SK-N-SH (cell line): ENCODE results near the gene ARID4B. TPM values are rescaled to one million over a fixed set of nuclear protein-coding genes. Genes with fewer than 3 reads are reported as not detected.

Source experiments
- CTCF ChIA-PET: fragments of 300-600, 350-600 bp; formaldehyde crosslinking; extraction: SDS; loops from one replicate; lab custom pipeline; 2021; lab: Yijun Ruan, JAX
- POLR2A ChIA-PET: fragments of 350-600 bp; sonication (Branson Sonifier 250); formaldehyde crosslinking; extraction: SDS; loops from one replicate; lab custom pipeline; 2020; ENCODE audit warnings: antibody characterized with exemption, inconsistent platforms; lab: Yijun Ruan, JAX
- DNase-seq: peaks from one replicate; pipeline ENCODE4 v3.0.0; 2012
- H2AFZ ChIP-seq: fragments of 200-600 bp; sonication (generic); 2 replicates; pipeline ENCODE4 v1.8.1; 2016; ENCODE audit warnings: antibody characterized with exemption, mild to moderate bottlenecking, low read depth
- H3F3A ChIP-seq: fragments of 200-600 bp; sonication (generic); replicated peaks from 2 replicates; pipeline ENCODE3; 2016; ENCODE audit warnings: antibody characterized with exemption, mild to moderate bottlenecking; ENCODE audit not compliant: insufficient read depth
- H3K27ac ChIP-seq, 2 experiments: fragments of 200-500 bp in 1 of 2; fragments of 200-600 bp in 1 of 2; sonication (Bioruptor generic) in 1 of 2; sonication (generic), shearing (Covaris generic) in 1 of 2; 2 replicates each; pipeline versions ENCODE4 v1.5.1 to v1.6.1; 2014 to 2016; ENCODE audit warnings: low read depth in 2 of 2, inconsistent platforms in 1 of 2, low read length in 1 of 2, mild to moderate bottlenecking in 1 of 2, mixed read lengths in 1 of 2
- H3K27me3 ChIP-seq: fragments of 200-600 bp; sonication (generic), shearing (Covaris generic); 2 replicates; pipeline ENCODE4 v1.6.1; 2016; ENCODE audit warnings: mixed run types; ENCODE audit not compliant: insufficient read depth
- H3K36me3 ChIP-seq, 2 experiments: fragments of 200-500 bp in 1 of 2; fragments of 200-600 bp in 1 of 2; sonication (Bioruptor generic) in 1 of 2; sonication (generic) in 1 of 2; replicated peaks in 1 of 2; 2 replicates each; pipeline versions ENCODE3 to v1.5.1; 2014 to 2016; ENCODE audit warnings: low read length in 1 of 2, mild to moderate bottlenecking in 1 of 2; ENCODE audit not compliant: insufficient read depth in 2 of 2, control insufficient read depth in 1 of 2
- H3K4me1 ChIP-seq, 2 experiments: fragments of 200-500 bp in 1 of 2; fragments of 200-600 bp in 1 of 2; sonication (Bioruptor generic) in 1 of 2; sonication (generic), shearing (Covaris generic) in 1 of 2; 2 replicates each; pipeline versions ENCODE4 v1.5.1 to v1.6.1; 2014 to 2016; ENCODE audit warnings: low read depth in 1 of 2, low read length in 1 of 2, mixed run types in 1 of 2; ENCODE audit not compliant: insufficient read depth in 2 of 2, control insufficient read depth in 1 of 2
- H3K4me2 ChIP-seq: fragments of 200-600 bp; sonication (generic), shearing (Covaris generic); 2 replicates; pipeline ENCODE4 v1.6.1; 2017; ENCODE audit warnings: mixed run types
- H3K4me3 ChIP-seq, 2 experiments: fragments of 200-500 bp in 1 of 2; fragments of 200-600 bp in 1 of 2; sonication (Bioruptor generic) in 1 of 2; sonication (generic), shearing (Covaris generic) in 1 of 2; 2 replicates each; pipeline versions ENCODE4 v1.5.1 to v1.8.1; 2014 to 2016; ENCODE audit warnings: low read depth in 2 of 2, inconsistent platforms in 1 of 2, low read length in 1 of 2, mild to moderate bottlenecking in 1 of 2, mixed read lengths in 1 of 2, moderate library complexity in 1 of 2
- H3K79me2 ChIP-seq: fragments of 200-600 bp; sonication (generic); 2 replicates; pipeline ENCODE4 v1.8.1; 2017; ENCODE audit warnings: mild to moderate bottlenecking; ENCODE audit not compliant: insufficient read depth
- H3K9ac ChIP-seq: fragments of 200-600 bp; sonication (generic); 2 replicates; pipeline ENCODE4 v1.6.1; 2017; ENCODE audit warnings: mixed run types
- H3K9me2 ChIP-seq: fragments of 200-600 bp; sonication (generic); 2 replicates; pipeline ENCODE4 v1.6.1; 2017; ENCODE audit warnings: mixed run types
- H3K9me3 ChIP-seq: fragments of 200-600 bp; sonication (generic); 2 replicates; pipeline ENCODE4 v1.6.1; 2017; ENCODE audit warnings: mixed run types, mild to moderate bottlenecking, moderate library complexity
- H4K20me1 ChIP-seq: fragments of 200-600 bp; sonication (generic); 2 replicates; pipeline ENCODE4 v1.6.1; 2017; ENCODE audit warnings: mild to moderate bottlenecking, mixed run types; ENCODE audit not compliant: insufficient read depth
- CHD2 ChIP-seq: fragments of 150-350 bp; IDR thresholded peaks from 2 replicates; pipeline ENCODE4 v1.6.1; 2018; ENCODE audit warnings: low read length; ENCODE audit not compliant: partially characterized antibody
- CTCF ChIP-seq: fragments of 200-600 bp; sonication (generic); IDR thresholded peaks from 2 replicates; pipeline ENCODE4 v1.6.1; 2017; ENCODE audit warnings: antibody characterized with exemption, mild to moderate bottlenecking, moderate library complexity
- EZH2phosphoT487 ChIP-seq: fragments of 200-600 bp; sonication (generic); IDR thresholded peaks from 2 replicates; pipeline ENCODE4 v1.6.1; 2017; ENCODE audit warnings: low read depth, mixed run types, mild to moderate bottlenecking, antibody characterized with exemption, moderate library complexity, borderline replicate concordance
- NRF1 ChIP-seq: IDR thresholded peaks from 2 replicates; pipeline ENCODE4 v1.6.1; 2012; ENCODE audit warnings: low read depth, mild to moderate bottlenecking, low read length
- PBX3 ChIP-seq: IDR thresholded peaks from 2 replicates; pipeline ENCODE4; 2012
- RAD21 ChIP-seq: IDR thresholded peaks from 2 replicates; pipeline ENCODE4 v1.6.1; 2012; ENCODE audit warnings: mild to moderate bottlenecking, low read length
- YY1 ChIP-seq: IDR thresholded peaks from 2 replicates; pipeline ENCODE4 v1.4.0; 2012; ENCODE audit warnings: low read depth, mild to moderate bottlenecking
- WGBS: methylation state at CpG from one replicate; pipeline ENCODE4 v1.1.6; 2017; ENCODE audit warnings: low lambda C conversion rate; 5-methylcytosine and 5-hydroxymethylcytosine counted together
- polyA plus RNA-seq, 3 experiments: library from polyadenylated mRNA; depleted of rRNA; stranded (reverse); fragments of >200 nt; gene quantifications; 2 replicates each; pipeline ENCODE4 v1.2.3, GENCODE V29; 2012
- TF ChIP-seq, protein P1 (sequence below): IDR thresholded peaks from 2 replicates; pipeline ENCODE4 v1.4.0; 2012; ENCODE audit warnings: low read depth, borderline replicate concordance

The ARID4B gene
- polyA plus RNA-seq, 1 of the 3 experiments (the other 2 are of a cell fraction): 4.4 TPM

- ChIA-PET CTCF (interaction anchor here (1.0 kb wide), 2 partner anchors 12 to 487 kb away, joined by 3 read pairs; no protein-coding TSS in a partner anchor), POLR2A (no interaction called here)
- Histone ChIP-seq H4K20me1 (peaks cover 88% of the 10 kb centered on the region), H3K36me3 (peaks cover 0 to 9% of the 10 kb centered on the region in 2 experiments), H3K79me2 (peaks cover 96% of the 10 kb centered on the region), H3K27ac (no peak overlapping the region), H3K9ac (no peak overlapping the region), H3K27me3 (no peaks in the 10 kb centered on the region), H3K4me2 (no peak overlapping the region), H3K4me3 (no peak overlapping the region), H3K9me2 (no peaks in the 10 kb centered on the region), H2AFZ (no peak overlapping the region), H3F3A (peaks cover 8% of the 10 kb centered on the region), H3K4me1 (no peaks in the 10 kb centered on the region; a peak in 1 of 4 replicates), H3K9me3 (no peaks in the 10 kb centered on the region)
- no peak for DNase-seq
- no peak for TF ChIP-seq YY1
- no peak for TF ChIP-seq CTCF
- no peak for TF ChIP-seq EZH2phosphoT487
- TF ChIP-seq RAD21: no peak
- 0 out of 2 replicates have a peak, but pooled peaks have one; percentile 19 for TF ChIP-seq PBX3
- WGBS: 93% methylated on average over 5 of the region's 5 CpGs
These were observed 32.1 kb downstream of the ARID4B start for GRCh38 chr1:235295902-235296350.

- H2AFZ ChIP-seq: no peak overlapping the region
- H3K4me2 ChIP-seq: no peak overlapping the region
- no peaks in the 10 kb centered on the region for H3K9me3 ChIP-seq
- peaks cover 0 to 9% of the 10 kb centered on the region in 2 experiments for H3K36me3 ChIP-seq
- TF ChIP-seq, protein P1, sequence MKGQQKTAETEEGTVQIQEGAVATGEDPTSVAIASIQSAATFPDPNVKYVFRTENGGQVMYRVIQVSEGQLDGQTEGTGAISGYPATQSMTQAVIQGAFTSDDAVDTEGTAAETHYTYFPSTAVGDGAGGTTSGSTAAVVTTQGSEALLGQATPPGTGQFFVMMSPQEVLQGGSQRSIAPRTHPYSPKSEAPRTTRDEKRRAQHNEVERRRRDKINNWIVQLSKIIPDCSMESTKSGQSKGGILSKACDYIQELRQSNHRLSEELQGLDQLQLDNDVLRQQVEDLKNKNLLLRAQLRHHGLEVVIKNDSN: no peak
- no peak for TF ChIP-seq RAD21
- no peak for TF ChIP-seq CHD2
- TF ChIP-seq NRF1: no peak
- TF ChIP-seq, all 33 proteins: peak for 0
- Histone ChIP-seq H3F3A (peaks cover 8% of the 10 kb centered on the region), H3K4me3 (no peak overlapping the region), H3K79me2 (peaks cover 96% of the 10 kb centered on the region), H3K9me2 (no peaks in the 10 kb centered on the region), H4K20me1 (peaks cover 93% of the 10 kb centered on the region), H3K27me3 (no peaks in the 10 kb centered on the region), H3K27ac (no peak overlapping the region), H3K4me1 (peaks cover 0 to 2% of the 10 kb centered on the region in 2 experiments; a peak in 2 of 4 replicates), H3K9ac (no peak overlapping the region)
- ChIA-PET CTCF (interaction anchor here (0.6 to 1.5 kb wide), 2 partner anchors 122 to 342 kb away, joined by 3 to 4 read pairs; no protein-coding TSS in a partner anchor), POLR2A (no interaction called here)
- no peak for DNase-seq
These were observed 34.5 kb downstream of the ARID4B start for GRCh38 chr1:235293322-235293942.
